Endothelial cell of umbilical vein (primary cell): ENCODE data around the gene KANSL1. TPM values are rescaled to one million over a fixed set of nuclear protein-coding genes. Genes with fewer than 3 reads are reported as not detected.

Source experiments
- BruUV-seq: library from RNA; stranded (reverse); fragments of 400-500 nt; replicated peaks from 2 replicates; lab custom pipeline; 2021; lab: Mats Ljungman, UMichigan
- CTCF ChIA-PET: fragments of 300-600, 350-600 bp; sonication (Branson Sonifier 250); formaldehyde crosslinking; loops from one replicate; lab custom pipeline; 2021; ENCODE audit warnings: antibody characterized with exemption, inconsistent platforms; lab: Charles Lee
- POLR2A ChIA-PET: fragments of 300-600, 350-600 bp; sonication (Branson Sonifier 250); formaldehyde crosslinking; loops from one replicate; lab custom pipeline; 2021; ENCODE audit warnings: antibody characterized with exemption, inconsistent platforms; lab: Charles Lee
- DNase-seq: peaks from one replicate; pipeline ENCODE4 v3.0.0-alpha.2; 2011; ENCODE audit warnings: low read depth, low spot score
- FAIRE-seq: peaks from 2 replicates; lab custom pipeline; 2011; peaks lifted over from hg19 to GRCh38; lab: Jason Lieb, UNC
- H2AFZ ChIP-seq: 2 replicates; pipeline ENCODE4 v1.6.0; 2012; ENCODE audit warnings: low read depth, low read length, control low read depth, inconsistent platforms
- H3K27ac ChIP-seq: 2 replicates; pipeline ENCODE4 v1.5.1; 2011; ENCODE audit warnings: low read depth, mild to moderate bottlenecking, control low read depth, low read length, moderate library complexity; ENCODE audit not compliant: insufficient read depth
- H3K27me3 ChIP-seq, 2 experiments: 2 replicates each; pipeline versions ENCODE4 v1.6.0 to v1.6.1; 2011; ENCODE audit warnings: low read length in 2 of 2, mixed read lengths in 1 of 2; ENCODE audit not compliant: control insufficient read depth in 2 of 2, insufficient read depth in 2 of 2
- H3K36me3 ChIP-seq, 2 experiments: 2 replicates in 1 of 2; 3 replicates in 1 of 2; pipeline ENCODE4 v1.5.1; 2011; ENCODE audit warnings: low read length in 2 of 2, mild to moderate bottlenecking in 1 of 2, moderate library complexity in 1 of 2; ENCODE audit not compliant: control insufficient read depth in 2 of 2, insufficient read depth in 2 of 2; ENCODE audit errors: extremely low read depth in 1 of 2
- H3K4me1 ChIP-seq: 3 replicates; pipeline ENCODE4 v1.5.1; 2011; ENCODE audit warnings: mild to moderate bottlenecking, low read length; ENCODE audit not compliant: control insufficient read depth, insufficient read depth; ENCODE audit errors: extremely low read depth
- H3K4me2 ChIP-seq: 2 replicates; pipeline ENCODE4 v1.6.1; 2011; ENCODE audit warnings: low read length, control low read depth, mixed read lengths; ENCODE audit not compliant: insufficient read depth
- H3K4me3 ChIP-seq, 3 experiments: fragments of 200-600 bp in 1 of 3; sonication (generic), shearing (Covaris generic) in 1 of 3; replicated peaks in 1 of 3; 2 replicates each; pipeline ENCODE4 v1.5.1; 2011 to 2016; ENCODE audit warnings: control low read depth in 3 of 3, low read length in 3 of 3, mild to moderate bottlenecking in 2 of 3, inconsistent platforms in 1 of 3, low read depth in 1 of 3, moderate library complexity in 1 of 3; ENCODE audit not compliant: insufficient read depth in 1 of 3
- H3K79me2 ChIP-seq: 2 replicates; pipeline ENCODE4 v1.6.0; 2012; ENCODE audit warnings: low read length, inconsistent platforms; ENCODE audit not compliant: control insufficient read depth, insufficient read depth
- H3K9ac ChIP-seq: replicated peaks from 2 replicates; pipeline ENCODE3; 2011; ENCODE audit warnings: low read length, control low read depth; ENCODE audit not compliant: insufficient read depth; ENCODE audit errors: extremely low read depth
- H3K9me1 ChIP-seq: replicated peaks from 3 replicates; pipeline ENCODE4 v1.6.0; 2011; ENCODE audit warnings: mild to moderate bottlenecking, low read length; ENCODE audit not compliant: control insufficient read depth, insufficient read depth; ENCODE audit errors: extremely low read depth
- H3K9me3 ChIP-seq: replicated peaks from 2 replicates; pipeline ENCODE4 v1.5.1; 2012; ENCODE audit warnings: low read length, inconsistent platforms; ENCODE audit not compliant: control insufficient read depth, insufficient read depth
- H4K20me1 ChIP-seq: replicated peaks from 2 replicates; pipeline ENCODE3; 2011; ENCODE audit warnings: mild to moderate bottlenecking, low read length; ENCODE audit not compliant: control insufficient read depth, insufficient read depth; ENCODE audit errors: extremely low read depth
- CTCF ChIP-seq, 2 donors: IDR thresholded peaks; 1 replicate in 1 of 2; 2 replicates in 1 of 2; pipeline ENCODE4 v1.5.1; 2011; ENCODE audit warnings: low read length in 2 of 2, mild to moderate bottlenecking in 2 of 2, moderate library complexity in 2 of 2, control low read depth in 1 of 2, inconsistent platforms in 1 of 2, low read depth in 1 of 2; ENCODE audit not compliant: insufficient read depth in 1 of 2; ENCODE audit errors: extremely low read depth in 1 of 2
- EZH2 ChIP-seq: IDR thresholded peaks from 2 replicates; pipeline ENCODE4 v1.6.1; 2012; ENCODE audit warnings: borderline replicate concordance, low read depth, mild to moderate bottlenecking, moderate library complexity, low read length, inconsistent platforms; ENCODE audit not compliant: severe bottlenecking
- FOS ChIP-seq: IDR thresholded peaks from 2 replicates; pipeline ENCODE4 v1.6.1; 2011; ENCODE audit warnings: mild to moderate bottlenecking, low read length, moderate library complexity, borderline replicate concordance; ENCODE audit not compliant: insufficient read depth
- GATA2 ChIP-seq: IDR thresholded peaks from 2 replicates; pipeline ENCODE4 v1.7.0; 2011; ENCODE audit warnings: low read depth, mild to moderate bottlenecking, moderate library complexity, mixed read lengths, low read length; ENCODE audit not compliant: insufficient read length, insufficient read depth
- JUN ChIP-seq: IDR thresholded peaks from 2 replicates; pipeline ENCODE4 v1.6.1; 2011; ENCODE audit warnings: borderline replicate concordance, low read depth; ENCODE audit not compliant: insufficient read length, insufficient read depth
- MAX ChIP-seq: IDR thresholded peaks from 2 replicates; pipeline ENCODE4 v1.6.1; 2011; ENCODE audit not compliant: insufficient read depth, insufficient read length
- MYC ChIP-seq: IDR thresholded peaks from one replicate; pipeline ENCODE4 v1.6.1; 2011; ENCODE audit warnings: mild to moderate bottlenecking, low read depth, low read length
- POLR2A ChIP-seq: IDR thresholded peaks from 2 replicates; pipeline ENCODE4 v1.6.1; 2012; ENCODE audit warnings: low read depth, mild to moderate bottlenecking, control low read depth, low read length
- POLR2AphosphoS5 ChIP-seq: IDR thresholded peaks from 2 replicates; pipeline ENCODE4 v1.6.1; 2012; ENCODE audit warnings: low read depth, mild to moderate bottlenecking, control low read depth, low read length, moderate library complexity; ENCODE audit not compliant: insufficient read depth
- dilution Hi-C: fragments of 300-500 bp; cut with MboI; formaldehyde crosslinking; loops from one replicate; pipeline ENCODE4 v1.15.0; 2019; ENCODE audit warnings: low sequenced_read_pairs; ENCODE audit not compliant: extremely low pct_ligation_motif_present
- intact Hi-C: fragments of 100-400 bp; cut with micrococcal nuclease; formaldehyde crosslinking; loops from one replicate; pipeline ENCODE4 v1.10.0; 2022
- polyA plus RNA-seq, 4 experiments: library from polyadenylated mRNA; depleted of rRNA in 3 of 4; stranded (reverse) in 3 of 4; unstranded in 1 of 4; fragments of >200 nt; gene quantifications; 2 replicates each; pipeline versions ENCODE4 v1.2.1 to v1.2.3, GENCODE V29; 2011 to 2012; ENCODE audit warnings: missing spikeins in 1 of 4
- total RNA-seq: library from RNA; stranded (reverse); gene quantifications from 2 replicates; pipeline ENCODE4 v1.2.3, GENCODE V29; 2021

The KANSL1 gene
- total and polyA plus RNA-seq, 2 donors (not counting 3 experiments of a cell fraction or from before 2014, with no cell fraction given) = 29.1 to 74.0 TPM

GRCh38 chr17:46176975-46177374, 16.3 kb downstream of the KANSL1 start:
- Histone ChIP-seq H3K27ac (no peak overlapping the region), H3K4me3 (no peak overlapping the region), H2AFZ (no peak overlapping the region), H3K27me3 (no peaks in the 10 kb centered on the region), H3K4me2 (no peak overlapping the region), H4K20me1 (peaks cover 49% of the 10 kb centered on the region), H3K4me1 (no peaks in the 10 kb centered on the region), H3K9ac (no peak overlapping the region), H3K36me3 (peaks cover under 1 to 1% of the 10 kb centered on the region in 2 experiments), H3K79me2 (peaks cover 100% of the 10 kb centered on the region), H3K9me3 (no peaks in the 10 kb centered on the region), H3K9me1 (no peaks in the 10 kb centered on the region)
- FAIRE-seq = no peak
- CTCF ChIA-PET = interaction anchor here (2.2 to 3.1 kb wide), 2 partner anchors 36 to 133 kb away, joined by 9 to 10 read pairs; no protein-coding TSS in a partner anchor
- DNase-seq = no peak
- BruUV-seq = no TSS peak
- intact Hi-C loops = no loop called here
- POLR2A ChIA-PET = no interaction called here
- dilution Hi-C loops = no loop called here
- TF ChIP-seq POLR2AphosphoS5 (no peak), MYC (no peak), POLR2A (no peak), GATA2 (no peak), CTCF (IDR thresholded peaks at IDR 0.05; ENCODE audit: extremely low read depth in 1 of 2, insufficient read depth in 1 of 2, low read depth in 1 of 2, low read length in 2 of 2) (no peak), EZH2 (no peak), JUN (no peak), MAX (no peak), FOS (no peak)
